Renal pelvis (tissue), 4 donors: ENCODE data around the gene BDP1. TPM values are rescaled to one million over a fixed set of nuclear protein-coding genes. Genes with fewer than 3 reads are reported as not detected.
"Not testable (repeated sequence)": the region's sequence is repeated elsewhere in the genome, so short reads cannot be mapped to it uniquely, and the experiment has no call there.

Experiments
- DNase-seq: peaks from one replicate; pipeline ENCODE4 v3.0.0-alpha.2; 2013
- polyA plus RNA-seq, 3 donors: library from polyadenylated mRNA; unstranded; fragments of 120-200 nt; gene quantifications; one replicate each; pipeline ENCODE4 v1.2.1, GENCODE V29; 2013; ENCODE audit not compliant: insufficient read length in 3 of 3

BDP1 gene
- polyA plus RNA-seq, 3 donors, result 34.6 to 41.0 (median 37.4) TPM

GRCh38 chr5:71601222-71602026 is 146.0 kb downstream of the BDP1 start:
- no peak for DNase-seq

- not testable (repeated sequence) for DNase-seq
These were observed 154.5 kb downstream of the BDP1 start for GRCh38 chr5:71609916-71610315.

- DNase-seq, result no peak
These were observed 160.4 kb downstream of the BDP1 start for GRCh38 chr5:71615809-71616208.

Other genes starting within 250 kb of the BDP1 start
- 10 to 100 TPM; 52.2 to 73.8 (median 66.1) TPM for gene MCCC2, start 131.7 kb downstream of the BDP1 start, polyA plus RNA-seq